ENCODE measurements around the gene MATN1. TPM values are rescaled to one million over a fixed set of nuclear protein-coding genes. Genes with fewer than 3 reads are reported as not detected.

Gene MATN1
- polyA plus RNA-seq, 2 of the 4 experiments (the other 2 are of a cell fraction): 0.05 to 0.17 TPM

DNA sequence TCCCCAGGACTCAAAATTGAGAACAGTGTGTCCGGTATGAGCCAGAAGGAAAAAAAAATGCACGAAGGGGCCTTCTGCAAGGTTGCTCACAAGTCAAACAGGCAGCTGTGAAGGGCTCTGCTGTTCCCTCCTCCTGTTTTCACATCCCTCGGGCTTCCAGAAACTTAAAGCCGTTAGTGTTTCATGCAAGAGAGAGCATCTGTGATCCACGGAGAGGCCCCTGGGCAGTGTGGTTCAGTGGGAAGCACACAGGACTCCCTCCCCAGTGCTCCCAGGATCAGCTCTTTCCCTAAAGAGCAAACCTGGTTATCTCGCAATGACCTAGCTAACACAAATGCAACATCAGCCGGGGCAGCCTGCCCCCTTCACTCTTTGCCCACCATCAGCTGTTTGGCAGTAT, 2.9 kb upstream of the MATN1 start:
- POLR2A ChIA-PET: no interaction called here
- ATAC-seq (no peak), FAIRE-seq (no peak), DNase-seq (ENCODE audit: low read depth in 1 of 2, low spot score in 1 of 2) (no peak)
- CTCF ChIA-PET: interaction anchor here (0.7 to 10.8 kb wide), 5 partner anchors 7 to 185 kb away, joined by 3 to 251 read pairs (median 17); no protein-coding TSS in a partner anchor
- no peak for TF ChIP-seq JUN (IDR thresholded peaks at IDR 0.05)
- no peak for TF ChIP-seq RAD21 (conservative IDR thresholded peaks at IDR 0.05 in 1 of 2, IDR thresholded peaks at IDR 0.05 in 1 of 2)
- TF ChIP-seq RARB (CRISPR knock-in tag; IDR thresholded peaks at IDR 0.05): no peak
- TF ChIP-seq MAFK (IDR thresholded peaks at IDR 0.05; ENCODE audit: partially characterized antibody): no peak
- TF ChIP-seq KDM1A (IDR thresholded peaks at IDR 0.05; ENCODE audit: low read depth): no peak
- no peak for TF ChIP-seq MAZ (IDR thresholded peaks at IDR 0.05; ENCODE audit: borderline replicate concordance, low read depth, low read length)
- TF ChIP-seq ZC3H11A (IDR thresholded peaks at IDR 0.05): no peak
- TF ChIP-seq NFE2L2 (conservative IDR thresholded peaks at IDR 0.05; ENCODE audit: low read length): no peak
- TF ChIP-seq, protein P1, sequence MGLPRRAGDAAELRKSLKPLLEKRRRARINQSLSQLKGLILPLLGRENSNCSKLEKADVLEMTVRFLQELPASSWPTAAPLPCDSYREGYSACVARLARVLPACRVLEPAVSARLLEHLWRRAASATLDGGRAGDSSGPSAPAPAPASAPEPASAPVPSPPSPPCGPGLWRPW (IDR thresholded peaks at IDR 0.05): no peak
- TF ChIP-seq EP300 (IDR thresholded peaks at IDR 0.05): no peak
- TF ChIP-seq EHF (CRISPR knock-in tag; IDR thresholded peaks at IDR 0.05): no peak
- TF ChIP-seq, protein P2, sequence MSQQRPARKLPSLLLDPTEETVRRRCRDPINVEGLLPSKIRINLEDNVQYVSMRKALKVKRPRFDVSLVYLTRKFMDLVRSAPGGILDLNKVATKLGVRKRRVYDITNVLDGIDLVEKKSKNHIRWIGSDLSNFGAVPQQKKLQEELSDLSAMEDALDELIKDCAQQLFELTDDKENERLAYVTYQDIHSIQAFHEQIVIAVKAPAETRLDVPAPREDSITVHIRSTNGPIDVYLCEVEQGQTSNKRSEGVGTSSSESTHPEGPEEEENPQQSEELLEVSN (IDR thresholded peaks at IDR 0.05; ENCODE audit: borderline replicate concordance, low read depth): no peak
- no peak for TF ChIP-seq ZSCAN20 (CRISPR knock-in tag; IDR thresholded peaks at IDR 0.05)
- no peak for TF ChIP-seq CBX8 (IDR thresholded peaks at IDR 0.05)
- TF ChIP-seq HDAC2 (IDR thresholded peaks at IDR 0.05): no peak
- no peak for TF ChIP-seq MYC (IDR thresholded peaks at IDR 0.05; ENCODE audit: borderline replicate concordance, low read length)
- no peak for TF ChIP-seq TP53 (CRISPR knock-in tag; IDR thresholded peaks at IDR 0.05)
- TF ChIP-seq HEYL (CRISPR knock-in tag; IDR thresholded peaks at IDR 0.05): no peak
- no peak for TF ChIP-seq PHF8 (IDR thresholded peaks at IDR 0.05; ENCODE audit: borderline replicate concordance, low read depth)
- Histone ChIP-seq H3K4me3 (no peak overlapping the region), H3K9me3 (no peaks in the 10 kb centered on the region), H3K4me1 (no peaks in the 10 kb centered on the region), H3K4me2 (no peak overlapping the region), H3K27ac (no peak overlapping the region)
- WGBS (ENCODE audit: missing lambda C conversion rate): 84% methylated on average over 7 of the region's 7 CpGs

DNA sequence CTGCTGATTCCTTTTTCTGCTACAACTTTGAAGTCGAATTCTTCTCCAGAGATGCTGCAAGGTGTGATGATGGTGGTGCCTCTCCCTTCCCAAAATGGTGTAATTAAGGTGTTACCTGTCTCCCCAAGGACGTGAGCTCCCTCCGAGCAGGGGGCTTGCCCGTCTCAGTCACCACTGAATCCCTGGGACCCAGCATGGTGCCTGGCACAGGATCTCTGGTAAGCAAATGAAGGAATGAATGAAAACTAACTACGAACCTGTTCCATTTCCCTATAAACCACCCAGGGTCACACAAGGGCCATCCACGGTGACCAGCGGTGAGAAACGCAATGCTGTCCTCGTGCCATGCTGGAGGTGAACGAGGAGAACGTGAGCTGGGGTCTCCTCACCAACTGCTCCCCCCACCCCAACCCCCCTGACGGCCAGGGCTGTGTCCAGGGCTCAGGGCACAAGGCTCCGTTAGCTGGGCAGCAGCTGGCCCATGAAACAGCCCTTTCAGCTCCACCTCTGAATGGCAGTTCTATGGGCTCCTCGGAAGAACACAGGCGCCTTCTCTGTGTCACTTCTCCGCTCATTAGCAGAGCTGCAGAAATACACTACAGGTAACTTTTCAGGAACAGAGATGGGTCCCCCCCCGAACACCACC, 2.2 kb upstream of the MATN1 start:
- POLR2A ChIA-PET: no interaction called here
- no peak for ATAC-seq
- no peak overlapping the region for H3K27ac ChIP-seq
- no peaks in the 10 kb centered on the region for H3K9me3 ChIP-seq
- H3K4me1 ChIP-seq: no peaks in the 10 kb centered on the region
- TF ChIP-seq, protein P3, sequence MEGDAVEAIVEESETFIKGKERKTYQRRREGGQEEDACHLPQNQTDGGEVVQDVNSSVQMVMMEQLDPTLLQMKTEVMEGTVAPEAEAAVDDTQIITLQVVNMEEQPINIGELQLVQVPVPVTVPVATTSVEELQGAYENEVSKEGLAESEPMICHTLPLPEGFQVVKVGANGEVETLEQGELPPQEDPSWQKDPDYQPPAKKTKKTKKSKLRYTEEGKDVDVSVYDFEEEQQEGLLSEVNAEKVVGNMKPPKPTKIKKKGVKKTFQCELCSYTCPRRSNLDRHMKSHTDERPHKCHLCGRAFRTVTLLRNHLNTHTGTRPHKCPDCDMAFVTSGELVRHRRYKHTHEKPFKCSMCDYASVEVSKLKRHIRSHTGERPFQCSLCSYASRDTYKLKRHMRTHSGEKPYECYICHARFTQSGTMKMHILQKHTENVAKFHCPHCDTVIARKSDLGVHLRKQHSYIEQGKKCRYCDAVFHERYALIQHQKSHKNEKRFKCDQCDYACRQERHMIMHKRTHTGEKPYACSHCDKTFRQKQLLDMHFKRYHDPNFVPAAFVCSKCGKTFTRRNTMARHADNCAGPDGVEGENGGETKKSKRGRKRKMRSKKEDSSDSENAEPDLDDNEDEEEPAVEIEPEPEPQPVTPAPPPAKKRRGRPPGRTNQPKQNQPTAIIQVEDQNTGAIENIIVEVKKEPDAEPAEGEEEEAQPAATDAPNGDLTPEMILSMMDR (IDR thresholded peaks at IDR 0.05): no peak
- TF ChIP-seq RARB (CRISPR knock-in tag; IDR thresholded peaks at IDR 0.05): no peak
- no peak for TF ChIP-seq MAZ (IDR thresholded peaks at IDR 0.05; ENCODE audit: borderline replicate concordance, low read depth, low read length)
- TF ChIP-seq RAD21 (conservative IDR thresholded peaks at IDR 0.05 in 1 of 2, IDR thresholded peaks at IDR 0.05 in 1 of 2): no peak
- no peak for TF ChIP-seq EHF (CRISPR knock-in tag; IDR thresholded peaks at IDR 0.05)
- TF ChIP-seq CEBPB (IDR thresholded peaks at IDR 0.05): no peak
- no peak for TF ChIP-seq KDM1A (IDR thresholded peaks at IDR 0.05; ENCODE audit: low read depth)
- no peak for TF ChIP-seq MAFK (IDR thresholded peaks at IDR 0.05; ENCODE audit: partially characterized antibody)
- TF ChIP-seq KDM5A (IDR thresholded peaks at IDR 0.05): no peak
- no peak for TF ChIP-seq GATA3 (IDR thresholded peaks at IDR 0.05; ENCODE audit: borderline replicate concordance)
- TF ChIP-seq FOXS1 (CRISPR knock-in tag; IDR thresholded peaks at IDR 0.05): no peak
- no peak for TF ChIP-seq SREBF2 (IDR thresholded peaks at IDR 0.05)
- TF ChIP-seq, protein P4, sequence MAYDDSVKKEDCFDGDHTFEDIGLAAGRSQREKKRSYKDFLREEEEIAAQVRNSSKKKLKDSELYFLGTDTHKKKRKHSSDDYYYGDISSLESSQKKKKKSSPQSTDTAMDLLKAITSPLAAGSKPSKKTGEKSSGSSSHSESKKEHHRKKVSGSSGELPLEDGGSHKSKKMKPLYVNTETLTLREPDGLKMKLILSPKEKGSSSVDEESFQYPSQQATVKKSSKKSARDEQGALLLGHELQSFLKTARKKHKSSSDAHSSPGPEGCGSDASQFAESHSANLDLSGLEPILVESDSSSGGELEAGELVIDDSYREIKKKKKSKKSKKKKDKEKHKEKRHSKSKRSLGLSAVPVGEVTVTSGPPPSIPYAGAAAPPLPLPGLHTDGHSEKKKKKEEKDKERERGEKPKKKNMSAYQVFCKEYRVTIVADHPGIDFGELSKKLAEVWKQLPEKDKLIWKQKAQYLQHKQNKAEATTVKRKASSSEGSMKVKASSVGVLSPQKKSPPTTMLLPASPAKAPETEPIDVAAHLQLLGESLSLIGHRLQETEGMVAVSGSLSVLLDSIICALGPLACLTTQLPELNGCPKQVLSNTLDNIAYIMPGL (CRISPR knock-in tag; IDR thresholded peaks at IDR 0.05; ENCODE audit: borderline replicate concordance): no peak
- TF ChIP-seq POLR2A (IDR thresholded peaks at IDR 0.05; ENCODE audit: low read length): no peak
- no peak for TF ChIP-seq NFE2L2 (conservative IDR thresholded peaks at IDR 0.05; ENCODE audit: low read length)
- no peak for TF ChIP-seq ESRRA (IDR thresholded peaks at IDR 0.05; ENCODE audit: borderline replicate concordance, low read length)
- TF ChIP-seq, protein P5, sequence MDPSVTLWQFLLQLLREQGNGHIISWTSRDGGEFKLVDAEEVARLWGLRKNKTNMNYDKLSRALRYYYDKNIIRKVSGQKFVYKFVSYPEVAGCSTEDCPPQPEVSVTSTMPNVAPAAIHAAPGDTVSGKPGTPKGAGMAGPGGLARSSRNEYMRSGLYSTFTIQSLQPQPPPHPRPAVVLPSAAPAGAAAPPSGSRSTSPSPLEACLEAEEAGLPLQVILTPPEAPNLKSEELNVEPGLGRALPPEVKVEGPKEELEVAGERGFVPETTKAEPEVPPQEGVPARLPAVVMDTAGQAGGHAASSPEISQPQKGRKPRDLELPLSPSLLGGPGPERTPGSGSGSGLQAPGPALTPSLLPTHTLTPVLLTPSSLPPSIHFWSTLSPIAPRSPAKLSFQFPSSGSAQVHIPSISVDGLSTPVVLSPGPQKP (IDR thresholded peaks at IDR 0.05; ENCODE audit: low read depth, low read length): no peak
- H3K4me3 ChIP-seq: no peak overlapping the region
- H3K4me2 ChIP-seq: no peak overlapping the region
- no peak for DNase-seq (ENCODE audit: low read depth in 1 of 2, low spot score in 1 of 2)
- CTCF ChIA-PET: interaction anchor here (0.7 to 10.8 kb wide), 5 partner anchors 28 to 186 kb away, joined by 3 to 251 read pairs (median 10); no protein-coding TSS in a partner anchor
- no peak for FAIRE-seq
- 80% methylated on average over 11 of the region's 17 CpGs for WGBS (ENCODE audit: missing lambda C conversion rate)
